HG03558 (cell line): Measurements from ENCODE around the gene GRIK4.

Experiments
- ATAC-seq: cut with Tn5 transposase; IDR thresholded peaks from one replicate; pipeline ENCODE4 v1.9.1; 2021; ENCODE audit warnings: moderate number of reproducible peaks; ENCODE audit not compliant: unreplicated experiment; ENCODE audit errors: extremely low read depth

Gene GRIK4

GRCh38 chr11:120956710-120957495 lies 445.4 kb downstream of the GRIK4 start:
- ATAC-seq: no peak

GRCh38 chr11:120958185-120958584 lies 446.6 kb downstream of the GRIK4 start:
- no peak for ATAC-seq

- ATAC-seq: no peak
Observed at GRCh38 chr11:120959189-120959588, 447.6 kb downstream of the GRIK4 start.

GRCh38 chr11:120964857-120965256 lies 453.3 kb downstream of the GRIK4 start:
- ATAC-seq: no peak

GRCh38 chr11:120966840-120967239 lies 455.3 kb downstream of the GRIK4 start:
- no peak for ATAC-seq

- no peak for ATAC-seq
Observed at GRCh38 chr11:120969993-120970392, 458.4 kb downstream of the GRIK4 start.

- ATAC-seq: no peak
Observed at GRCh38 chr11:120971825-120972224, 460.3 kb downstream of the GRIK4 start.

- ATAC-seq: no peak
Observed at GRCh38 chr11:120972621-120973020, 461.1 kb downstream of the GRIK4 start.

GRCh38 chr11:120973501-120973900 lies 462.0 kb downstream of the GRIK4 start:
- ATAC-seq: no peak

- ATAC-seq: no peak
Observed at GRCh38 chr11:120974466-120974865, 462.9 kb downstream of the GRIK4 start.

- no peak for ATAC-seq
Observed at GRCh38 chr11:120974965-120975364, 463.4 kb downstream of the GRIK4 start.

GRCh38 chr11:120977266-120978137 lies 466.0 kb downstream of the GRIK4 start:
- no peak for ATAC-seq

GRCh38 chr11:120978701-120979100 lies 467.2 kb downstream of the GRIK4 start:
- ATAC-seq: no peak

GRCh38 chr11:120985718-120986569 lies 474.4 kb downstream of the GRIK4 start:
- ATAC-seq: no peak

- no peak for ATAC-seq
Observed at GRCh38 chr11:120988603-120989002, 477.1 kb downstream of the GRIK4 start.

- no peak for ATAC-seq
Observed at GRCh38 chr11:120991830-120992686, 480.5 kb downstream of the GRIK4 start.

GRCh38 chr11:120994091-120994859 lies 482.7 kb downstream of the GRIK4 start:
- no peak for ATAC-seq

GRCh38 chr11:120995184-120995583 lies 483.6 kb downstream of the GRIK4 start:
- no peak for ATAC-seq

GRCh38 chr11:120996973-120997372 lies 485.4 kb downstream of the GRIK4 start:
- no peak for ATAC-seq
